GM18507 (cell line): ENCODE results near the gene PALD1.
A peak's percentile ranks its signal among the peaks of the same experiment; 100 is the strongest.

Source experiments
- DNase-seq: peaks from one replicate; pipeline ENCODE4 v3.0.0; 2011; ENCODE audit warnings: low read depth; ENCODE audit not compliant: insufficient read length; ENCODE audit errors: extremely low spot score
- FAIRE-seq: peaks from 2 replicates; lab custom pipeline; 2011; peaks lifted over from hg19 to GRCh38; lab: Jason Lieb, UNC

The PALD1 gene

DNA sequence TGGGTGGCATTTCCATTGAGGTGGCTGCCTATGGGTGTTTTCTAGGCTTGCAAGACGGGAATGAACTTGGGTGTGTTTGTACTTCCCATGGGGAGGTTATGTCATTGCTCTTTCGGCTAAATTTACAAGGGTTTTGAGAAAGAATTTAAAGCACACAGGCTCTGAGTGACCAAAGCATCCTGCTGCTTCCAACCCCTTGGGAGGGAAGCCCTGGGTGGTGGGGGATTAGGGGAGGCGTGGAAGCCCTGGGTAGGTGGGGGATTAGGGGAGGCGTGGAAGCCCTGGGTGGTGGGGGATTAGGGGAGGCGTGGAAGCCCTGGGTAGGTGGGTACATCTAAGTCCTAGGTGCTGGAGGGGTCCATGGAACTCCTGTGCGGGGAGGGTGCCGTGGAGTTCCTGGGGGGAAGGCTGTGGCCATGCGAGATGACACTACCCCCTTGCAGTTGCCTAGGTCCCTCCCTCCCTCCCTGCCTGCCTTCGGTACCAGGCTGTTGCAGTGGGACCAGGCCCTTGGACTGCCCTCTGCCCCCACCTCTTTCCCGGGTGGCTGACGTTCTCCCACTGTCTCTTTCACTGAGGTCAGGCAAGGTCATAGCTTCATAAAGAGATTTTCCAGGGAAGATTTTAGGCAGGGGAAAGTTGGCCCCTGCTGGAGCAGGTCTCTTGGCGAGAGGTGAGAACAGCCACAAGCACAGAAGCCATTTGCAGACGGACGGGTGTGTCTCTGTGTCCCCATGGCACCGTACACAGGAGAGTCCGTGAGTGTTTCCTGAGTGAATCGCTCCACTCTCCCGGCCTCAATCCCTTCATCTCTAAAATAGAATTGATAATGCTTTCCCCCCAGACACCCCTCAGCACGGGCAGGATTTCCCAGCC is 104.5 kb downstream of the PALD1 start:
- no peak for FAIRE-seq
- DNase-seq: no peak

- no peak for FAIRE-seq
These were observed 105.1 kb downstream of the PALD1 start for GRCh38 chr10:70583669-70584037.

GRCh38 chr10:70584366-70584765 is 105.8 kb downstream of the PALD1 start:
- FAIRE-seq: no peak
- DNase-seq: no peak

More at GRCh38 chr10:70583669-70584037, 105.1 kb downstream of the PALD1 start:
- no peak for DNase-seq

- FAIRE-seq: no peak
- no peak for DNase-seq
These were observed 106.5 kb downstream of the PALD1 start for GRCh38 chr10:70584909-70585544.

- no peak for DNase-seq
- FAIRE-seq: no peak
These were observed 107.1 kb downstream of the PALD1 start for GRCh38 chr10:70585578-70586169.

- FAIRE-seq (no peak), DNase-seq (no peak)
These were observed 107.9 kb downstream of the PALD1 start for GRCh38 chr10:70586348-70586930.

DNA sequence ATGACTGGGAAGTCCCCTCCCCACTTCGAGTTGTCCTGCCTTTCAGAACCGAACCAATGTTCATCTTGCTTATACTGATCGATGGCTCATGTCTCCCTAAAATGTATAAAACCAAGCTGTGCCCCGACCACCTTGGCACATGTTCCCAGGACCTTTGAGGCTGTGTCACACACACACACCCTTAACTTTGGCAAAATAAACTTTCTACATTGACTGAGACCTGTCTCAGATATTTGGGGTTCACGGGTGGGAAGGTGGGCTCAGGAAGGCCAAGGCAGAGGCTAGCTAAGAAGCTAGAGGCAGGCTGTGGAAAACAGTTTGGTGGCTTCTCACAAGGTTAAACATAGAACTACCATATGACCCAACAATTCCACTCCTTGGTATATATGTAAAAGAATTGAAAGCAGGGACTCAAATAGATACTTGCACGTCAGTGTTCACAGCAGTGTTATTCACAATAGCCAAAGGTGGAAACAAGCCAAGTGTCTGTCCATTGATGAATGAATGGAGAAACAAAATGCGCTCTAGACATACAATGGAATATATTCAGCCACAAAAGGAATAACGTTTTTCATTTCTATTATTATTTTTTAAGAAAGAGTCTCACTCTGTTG is 108.6 kb downstream of the PALD1 start:
- FAIRE-seq: peak; percentile 95
- no peak for DNase-seq

DNA sequence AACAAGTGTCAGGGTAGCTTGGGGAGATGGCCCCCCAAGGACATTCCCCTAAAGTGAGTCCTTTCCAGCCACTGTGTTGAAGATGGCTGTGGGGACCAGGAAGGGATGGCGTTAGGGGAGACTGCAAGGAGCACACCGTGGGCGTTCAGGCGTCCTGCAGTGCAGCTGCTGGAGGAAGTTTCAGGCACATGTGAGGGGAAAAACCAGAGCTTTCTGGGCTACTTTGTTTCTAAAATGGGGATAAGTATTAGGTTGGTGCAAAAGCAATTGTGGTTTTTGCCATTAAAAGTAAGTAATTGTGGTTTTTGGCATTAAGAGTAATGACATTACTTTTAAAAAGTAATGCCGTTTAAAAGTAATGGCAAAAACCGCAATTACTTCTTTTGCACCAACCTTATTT is 109.7 kb downstream of the PALD1 start:
- peak; percentile 62 for FAIRE-seq

GRCh38 chr10:70588859-70589570 is 110.4 kb downstream of the PALD1 start:
- no peak for DNase-seq
- no peak for FAIRE-seq

More for the DNA sequence above, 109.7 kb downstream of the PALD1 start:
- DNase-seq: no peak

DNA sequence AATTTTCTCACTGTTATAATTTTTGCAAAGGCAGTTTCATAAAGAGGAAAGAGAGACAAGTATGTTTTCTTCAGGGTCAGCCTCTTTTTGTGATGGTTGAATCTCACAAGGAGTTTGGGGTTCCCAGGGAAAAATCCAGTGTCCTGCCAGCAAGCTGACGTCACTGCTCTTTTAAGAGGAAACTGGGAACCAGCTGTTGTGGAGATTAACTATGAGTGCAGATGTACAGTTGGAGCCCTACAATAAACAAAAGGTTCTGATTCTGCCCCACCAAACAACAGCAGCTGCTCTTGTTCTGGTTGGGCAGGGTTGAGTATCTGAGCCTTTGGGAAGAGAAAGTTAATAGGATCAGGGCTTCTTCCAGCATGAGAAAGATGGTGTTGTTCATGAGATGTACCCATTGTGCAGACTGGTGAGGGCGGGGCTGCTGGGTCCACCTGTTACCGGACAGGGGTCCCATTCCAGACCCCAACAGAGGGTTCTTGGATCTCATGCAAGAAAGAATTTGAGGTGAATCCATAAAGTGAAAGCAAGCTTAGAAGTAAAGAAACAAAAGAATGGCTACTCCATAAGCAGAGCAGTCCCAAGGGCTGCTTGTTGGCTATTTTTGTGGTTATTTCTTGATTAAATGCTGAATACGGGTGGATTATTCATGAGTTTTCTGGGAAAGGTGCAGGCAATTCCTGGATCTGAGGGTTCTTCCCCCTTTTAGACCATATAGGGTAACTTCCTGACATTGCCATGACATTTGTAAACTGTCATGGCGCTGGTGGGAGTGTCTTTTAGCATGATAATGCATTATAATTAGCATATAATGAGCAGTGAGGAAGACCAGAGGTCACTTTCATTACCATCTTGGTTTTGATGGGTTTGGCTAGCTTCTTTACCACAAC is 111.4 kb downstream of the PALD1 start:
- no peak for DNase-seq
- FAIRE-seq: no peak

- DNase-seq (no peak), FAIRE-seq (peak; percentile 68)
These were observed 112.3 kb downstream of the PALD1 start for GRCh38 chr10:70590655-70591416.

- DNase-seq (no peak), FAIRE-seq (no peak)
These were observed 113.7 kb downstream of the PALD1 start for GRCh38 chr10:70592186-70592735.

GRCh38 chr10:70592746-70593512 is 114.4 kb downstream of the PALD1 start:
- DNase-seq: no peak
- no peak for FAIRE-seq

- DNase-seq (no peak), FAIRE-seq (no peak)
These were observed 114.9 kb downstream of the PALD1 start for GRCh38 chr10:70593513-70593890.

DNA sequence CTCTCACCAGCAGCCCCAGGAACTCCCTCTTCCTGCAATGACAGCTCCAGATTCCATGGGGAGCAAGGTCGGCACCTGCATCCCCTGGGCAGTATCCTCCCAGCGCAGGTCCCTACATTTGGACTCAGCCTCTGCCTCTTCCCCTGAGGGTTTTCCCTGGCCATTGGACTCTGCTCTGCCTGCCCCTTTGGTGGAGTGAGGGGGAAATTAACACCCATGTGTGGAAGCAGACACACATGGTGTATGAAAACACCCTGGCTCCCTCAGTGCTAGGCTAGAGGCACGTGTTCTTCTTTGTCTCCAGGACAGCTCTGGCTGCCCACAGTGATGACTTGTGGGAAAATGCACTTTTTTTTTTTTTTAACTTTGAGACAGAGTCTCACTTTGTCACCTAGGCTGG is 115.6 kb downstream of the PALD1 start:
- DNase-seq (no peak), FAIRE-seq (no peak)

DNA sequence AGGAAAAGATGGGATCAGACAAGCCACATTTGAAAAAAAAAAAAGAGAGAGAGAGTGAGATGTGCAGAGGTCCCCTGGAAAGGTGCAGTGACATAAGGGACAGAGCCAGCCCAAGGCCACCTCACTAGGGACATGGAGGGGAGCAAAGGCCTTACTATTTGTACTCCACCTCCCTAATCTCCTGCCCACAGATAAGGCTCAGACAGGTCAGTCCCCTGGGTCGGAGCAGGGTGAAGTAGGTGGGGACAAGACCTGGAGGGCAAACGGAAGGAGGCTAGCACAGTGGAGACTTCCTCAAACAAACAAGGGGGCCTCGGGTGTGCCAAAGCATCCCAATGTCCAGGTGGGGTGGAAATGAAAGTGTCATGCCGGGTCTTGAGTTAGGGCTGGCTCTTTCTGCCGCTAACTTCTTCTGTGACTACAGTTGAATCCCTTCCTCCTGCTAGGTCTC is 117.0 kb downstream of the PALD1 start:
- DNase-seq (no peak), FAIRE-seq (no peak)
